ENCODE measurements around the gene ISM2. TPM values are rescaled to one million over a fixed set of nuclear protein-coding genes. Genes with fewer than 3 reads are reported as not detected.
A peak's percentile ranks its signal among the peaks of the same experiment; 100 is the strongest.

Gene ISM2
- total RNA-seq, 2 experiments from 2014 or later, result not detected

GRCh38 chr14:77473921-77474320, 24.7 kb downstream of the ISM2 start:
- DNase-seq, result no peak
- ChIA-PET POLR2A (interaction anchor here (1.4 kb wide), 1 partner anchor 16 kb away, joined by 3 read pairs; the partner anchor contains the start of genes AHSA1 and VIPAS39), CTCF (no interaction called here)
- Mint-ChIP-seq H3K36me3 (ENCODE audit: low read depth) (peaks cover 9% of the 10 kb centered on the region), H3K27ac (no peak overlapping the region), H3K4me3 (no peak overlapping the region), H3K9me3 (no peaks in the 10 kb centered on the region), H3K4me1 (no peaks in the 10 kb centered on the region), H3K27me3 (no peaks in the 10 kb centered on the region)

- H3K4me1 Mint-ChIP-seq, result no peaks in the 10 kb centered on the region
- no peaks in the 10 kb centered on the region for H3K9me3 Mint-ChIP-seq
- no peak overlapping the region for H3K4me3 Mint-ChIP-seq
- POLR2A ChIA-PET, result no interaction called here
- peaks cover 34% of the 10 kb centered on the region for H3K36me3 Mint-ChIP-seq (ENCODE audit: low read depth)
- no peak overlapping the region for H3K27ac Mint-ChIP-seq
- CTCF ChIA-PET, result no interaction called here
- DNase-seq, result no peak
- no peaks in the 10 kb centered on the region for H3K27me3 Mint-ChIP-seq
Observed at GRCh38 chr14:77470224-77470870, 28.3 kb downstream of the ISM2 start.

- Mint-ChIP-seq H3K27me3 (no peaks in the 10 kb centered on the region), H3K4me3 (no peak overlapping the region), H3K36me3 (ENCODE audit: low read depth) (peaks cover 42% of the 10 kb centered on the region), H3K9me3 (no peaks in the 10 kb centered on the region), H3K27ac (no peak overlapping the region), H3K4me1 (no peaks in the 10 kb centered on the region)
- no peak for DNase-seq
- POLR2A ChIA-PET, result no interaction called here
- CTCF ChIA-PET, result interaction anchor here (0.6 to 1.4 kb wide), 3 partner anchors 78 to 154 kb away, joined by 3 to 7 read pairs (median 4); no protein-coding TSS in a partner anchor
Observed at GRCh38 chr14:77469539-77469938, 29.1 kb downstream of the ISM2 start.

- no peaks in the 10 kb centered on the region for H3K9me3 Mint-ChIP-seq
- H3K4me1 Mint-ChIP-seq, result no peaks in the 10 kb centered on the region
- H3K4me3 Mint-ChIP-seq, result no peak overlapping the region
- POLR2A ChIA-PET, result no interaction called here
- no peak overlapping the region for H3K27ac Mint-ChIP-seq
- CTCF ChIA-PET, result interaction anchor here (0.6 to 1.4 kb wide), 3 partner anchors 79 to 154 kb away, joined by 3 to 7 read pairs (median 4); no protein-coding TSS in a partner anchor
- H3K27me3 Mint-ChIP-seq, result no peaks in the 10 kb centered on the region
- peaks cover 45% of the 10 kb centered on the region for H3K36me3 Mint-ChIP-seq (ENCODE audit: low read depth)
- no peak for DNase-seq
Observed at GRCh38 chr14:77469067-77469505, 29.5 kb downstream of the ISM2 start.

GRCh38 chr14:77467801-77468200, 30.8 kb downstream of the ISM2 start:
- Mint-ChIP-seq H3K27ac (no peak overlapping the region), H3K36me3 (ENCODE audit: low read depth) (peaks cover 50% of the 10 kb centered on the region), H3K4me3 (no peak overlapping the region), H3K4me1 (no peaks in the 10 kb centered on the region), H3K9me3 (no peaks in the 10 kb centered on the region), H3K27me3 (no peaks in the 10 kb centered on the region)
- ChIA-PET POLR2A (interaction anchor here (1.7 kb wide), 1 partner anchor 9 kb away, joined by 5 read pairs; no protein-coding TSS in a partner anchor), CTCF (interaction anchor here (1.0 kb wide), 1 partner anchor 8 kb away, joined by 3 read pairs; no protein-coding TSS in a partner anchor)
- no peak for DNase-seq

- ChIA-PET POLR2A (interaction anchor here (0.5 to 3.9 kb wide), 9 partner anchors 8 to 341 kb away, joined by 3 to 26 read pairs (median 6); partner anchors contain the start of genes ADCK1, ALKBH1, GSTZ1 and POMT2), CTCF (interaction anchor here (0.7 to 2.9 kb wide), 27 partner anchors 9 to 386 kb away, joined by 3 to 22 read pairs (median 4); partner anchors contain the start of genes ALKBH1, GSTZ1, SAMD15 and SLIRP)
- Mint-ChIP-seq H3K4me3 (peak overlapping the region; percentile 100), H3K27me3 (no peaks in the 10 kb centered on the region), H3K36me3 (ENCODE audit: low read depth) (peaks cover 40% of the 10 kb centered on the region), H3K4me1 (peaks cover 34% of the 10 kb centered on the region), H3K27ac (peak overlapping the region; percentile 99), H3K9me3 (no peaks in the 10 kb centered on the region)
- peak; percentile 73 for DNase-seq
Observed at GRCh38 chr14:77459072-77459723, 39.4 kb downstream of the ISM2 start.

- H3K36me3 Mint-ChIP-seq (ENCODE audit: low read depth), result peaks cover 37% of the 10 kb centered on the region
- no peaks in the 10 kb centered on the region for H3K9me3 Mint-ChIP-seq
- peak; percentile 53 for DNase-seq
- CTCF ChIA-PET, result interaction anchor here (0.7 to 2.9 kb wide), 22 partner anchors 12 to 386 kb away, joined by 3 to 22 read pairs (median 5); partner anchors contain the start of genes ALKBH1, SAMD15, SLIRP and TMED8
- POLR2A ChIA-PET, result interaction anchor here (0.5 to 3.9 kb wide), 10 partner anchors 9 to 342 kb away, joined by 3 to 26 read pairs (median 6); partner anchors contain the start of genes ADCK1, ALKBH1, GSTZ1 and POMT2
- peak overlapping the region; percentile 99 for H3K27ac Mint-ChIP-seq
- peak overlapping the region; percentile 100 for H3K4me3 Mint-ChIP-seq
- H3K4me1 Mint-ChIP-seq, result peaks cover 34% of the 10 kb centered on the region
- H3K27me3 Mint-ChIP-seq, result no peaks in the 10 kb centered on the region
Observed at GRCh38 chr14:77458249-77458950, 40.2 kb downstream of the ISM2 start.

GRCh38 chr14:77457522-77458248, 40.9 kb downstream of the ISM2 start, which contains the start of the genes AHSA1 and VIPAS39:
Gene AHSA1, plus strand, starts transcription at chr14:77458093. Its CDS starts 97 bp downstream, at chr14:77458190.
Gene VIPAS39, minus strand, starts transcription at chr14:77457601. Its CDS starts 3,499 bp downstream, at chr14:77454102.
- Mint-ChIP-seq H3K9me3 (no peaks in the 10 kb centered on the region), H3K4me1 (peaks cover 33% of the 10 kb centered on the region), H3K4me3 (peak within 1 kb of the TSS; percentile 100), H3K27ac (peak within 1 kb of the TSS; percentile 99), H3K36me3 (ENCODE audit: low read depth) (peaks cover 40% of the 10 kb centered on the region), H3K27me3 (no peaks in the 10 kb centered on the region)
- ChIA-PET CTCF (interaction anchor here (2.6 to 2.9 kb wide), 3 partner anchors 11 to 141 kb away, joined by 8 to 12 read pairs (median 9); partner anchors contain the start of genes SAMD15 and TMED8), POLR2A (interaction anchor here (1.2 to 3.9 kb wide), 9 partner anchors 10 to 342 kb away, joined by 3 to 26 read pairs (median 6); partner anchors contain the start of genes ADCK1, ALKBH1, GSTZ1 and POMT2)
- peak; percentile 97 for DNase-seq

GRCh38 chr14:77457115-77457521, 41.5 kb downstream of the ISM2 start:
- peaks cover 32% of the 10 kb centered on the region for H3K4me1 Mint-ChIP-seq
- H3K36me3 Mint-ChIP-seq (ENCODE audit: low read depth), result peaks cover 36% of the 10 kb centered on the region
- ChIA-PET POLR2A (interaction anchor here (1.3 to 3.9 kb wide), 7 partner anchors 17 to 343 kb away, joined by 3 to 26 read pairs (median 13); partner anchors contain the start of genes ADCK1, ALKBH1, GSTZ1 and POMT2), CTCF (no interaction called here)
- H3K27ac Mint-ChIP-seq, result peak overlapping the region; percentile 99
- H3K9me3 Mint-ChIP-seq, result no peaks in the 10 kb centered on the region
- DNase-seq, result no peak
- H3K4me3 Mint-ChIP-seq, result peak overlapping the region; percentile 100
- no peaks in the 10 kb centered on the region for H3K27me3 Mint-ChIP-seq

GRCh38 chr14:77455966-77456640, 42.5 kb downstream of the ISM2 start:
- CTCF ChIA-PET, result no interaction called here
- no peaks in the 10 kb centered on the region for H3K9me3 Mint-ChIP-seq
- H3K27me3 Mint-ChIP-seq, result no peaks in the 10 kb centered on the region
- H3K27ac Mint-ChIP-seq, result peak overlapping the region; percentile 99
- peaks cover 29% of the 10 kb centered on the region for H3K4me1 Mint-ChIP-seq
- POLR2A ChIA-PET, result interaction anchor here (1.3 to 3.9 kb wide), 3 partner anchors 80 to 304 kb away, joined by 3 to 26 read pairs (median 19); partner anchors contain the start of genes GSTZ1, POMT2, SAMD15 and TMED8
- DNase-seq, result no peak
- peak overlapping the region; percentile 100 for H3K4me3 Mint-ChIP-seq
- H3K36me3 Mint-ChIP-seq (ENCODE audit: low read depth), result peaks cover 33% of the 10 kb centered on the region

GRCh38 chr14:77442196-77442595, 56.4 kb downstream of the ISM2 start:
- no peak for DNase-seq
- Mint-ChIP-seq H3K27ac (no peak overlapping the region), H3K9me3 (no peaks in the 10 kb centered on the region), H3K4me3 (no peak overlapping the region), H3K4me1 (no peaks in the 10 kb centered on the region), H3K36me3 (ENCODE audit: low read depth) (peaks cover 37% of the 10 kb centered on the region), H3K27me3 (no peaks in the 10 kb centered on the region)
- ChIA-PET CTCF (interaction anchor here (2.0 kb wide), 1 partner anchor 17 kb away, joined by 7 read pairs; no protein-coding TSS in a partner anchor), POLR2A (no interaction called here)
